Diencephalon (tissue), 1 donor: ENCODE measurements around the gene CRX. TPM values are rescaled to one million over a fixed set of nuclear protein-coding genes. Genes with fewer than 3 reads are reported as not detected.

Source experiments
- small RNA-seq: library from RNA; depleted of rRNA; stranded (forward); fragments of <200 nt; gene quantifications from one replicate; pipeline ENCODE3, GENCODE V24; 2014
- total RNA-seq: library from RNA; depleted of rRNA; stranded (reverse); fragments of >200 nt; gene quantifications from one replicate; pipeline ENCODE4 v1.2.3, GENCODE V29; 2014

The CRX gene
- total RNA-seq, result not detected

GRCh38 chr19:47821460-47822020, at the start of gene CRX:
Gene CRX (plus strand): TSS chr19:47821937. CDS start chr19:47834444, 12,507 bp downstream.

GRCh38 chr19:47778049-47778953, 43.4 kb upstream of the CRX start, which contains the start of gene SELENOW:
Gene SELENOW (plus strand): TSS chr19:47778703. CDS start chr19:47778786, 83 bp downstream.

GRCh38 chr19:47804451-47804850, 17.3 kb upstream of the CRX start, which contains the start of gene TPRX1:
Gene TPRX1 (minus strand): TSS chr19:47804551. CDS start chr19:47804539, 12 bp downstream.

GRCh38 chr19:47858646-47859285, 37.0 kb downstream of the CRX start, which contains the start of gene TPRX2:
Gene TPRX2 (plus strand): TSS chr19:47859235. CDS start chr19:47859247, 12 bp downstream.

GRCh38 chr19:47886010-47886559, 64.3 kb downstream of the CRX start, which contains the start of gene SULT2A1:
Gene SULT2A1 (minus strand): TSS chr19:47886315. CDS start chr19:47886257, 58 bp downstream.

Small RNA genes lying within 50 kb of the gene (small RNA-seq; reads per million reads assigned to genes)
- not detected for gene AC008745.1

Other genes starting within 250 kb of the CRX start
- 0.23 TPM for gene ZNF541, start 248.8 kb upstream of the CRX start, total RNA-seq
- gene BICRA, start 212.8 kb upstream of the CRX start, total RNA-seq, result 6.2 TPM
- gene EHD2, start 108.5 kb upstream of the CRX start, total RNA-seq, result 1.8 TPM
- gene NOP53, start 76.4 kb upstream of the CRX start, total RNA-seq, result 53.1 TPM
- 370 TPM for gene SELENOW, start 43.2 kb upstream of the CRX start, total RNA-seq
- not detected for gene TPRX1, start 17.4 kb upstream of the CRX start, total RNA-seq
- gene TPRX2, start 37.3 kb downstream of the CRX start, total RNA-seq, result not detected
- gene SULT2A1, start 64.4 kb downstream of the CRX start, total RNA-seq, result not detected
- not detected for gene BSPH1, start 170.2 kb downstream of the CRX start, total RNA-seq
- not detected for gene ELSPBP1, start 172.7 kb downstream of the CRX start, total RNA-seq
- gene CABP5, start 222.1 kb downstream of the CRX start, total RNA-seq, result not detected